ENCODE results near the gene RBM26.

The RBM26 gene, protein sequence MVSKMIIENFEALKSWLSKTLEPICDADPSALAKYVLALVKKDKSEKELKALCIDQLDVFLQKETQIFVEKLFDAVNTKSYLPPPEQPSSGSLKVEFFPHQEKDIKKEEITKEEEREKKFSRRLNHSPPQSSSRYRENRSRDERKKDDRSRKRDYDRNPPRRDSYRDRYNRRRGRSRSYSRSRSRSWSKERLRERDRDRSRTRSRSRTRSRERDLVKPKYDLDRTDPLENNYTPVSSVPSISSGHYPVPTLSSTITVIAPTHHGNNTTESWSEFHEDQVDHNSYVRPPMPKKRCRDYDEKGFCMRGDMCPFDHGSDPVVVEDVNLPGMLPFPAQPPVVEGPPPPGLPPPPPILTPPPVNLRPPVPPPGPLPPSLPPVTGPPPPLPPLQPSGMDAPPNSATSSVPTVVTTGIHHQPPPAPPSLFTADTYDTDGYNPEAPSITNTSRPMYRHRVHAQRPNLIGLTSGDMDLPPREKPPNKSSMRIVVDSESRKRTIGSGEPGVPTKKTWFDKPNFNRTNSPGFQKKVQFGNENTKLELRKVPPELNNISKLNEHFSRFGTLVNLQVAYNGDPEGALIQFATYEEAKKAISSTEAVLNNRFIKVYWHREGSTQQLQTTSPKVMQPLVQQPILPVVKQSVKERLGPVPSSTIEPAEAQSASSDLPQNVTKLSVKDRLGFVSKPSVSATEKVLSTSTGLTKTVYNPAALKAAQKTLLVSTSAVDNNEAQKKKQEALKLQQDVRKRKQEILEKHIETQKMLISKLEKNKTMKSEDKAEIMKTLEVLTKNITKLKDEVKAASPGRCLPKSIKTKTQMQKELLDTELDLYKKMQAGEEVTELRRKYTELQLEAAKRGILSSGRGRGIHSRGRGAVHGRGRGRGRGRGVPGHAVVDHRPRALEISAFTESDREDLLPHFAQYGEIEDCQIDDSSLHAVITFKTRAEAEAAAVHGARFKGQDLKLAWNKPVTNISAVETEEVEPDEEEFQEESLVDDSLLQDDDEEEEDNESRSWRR

DNA sequence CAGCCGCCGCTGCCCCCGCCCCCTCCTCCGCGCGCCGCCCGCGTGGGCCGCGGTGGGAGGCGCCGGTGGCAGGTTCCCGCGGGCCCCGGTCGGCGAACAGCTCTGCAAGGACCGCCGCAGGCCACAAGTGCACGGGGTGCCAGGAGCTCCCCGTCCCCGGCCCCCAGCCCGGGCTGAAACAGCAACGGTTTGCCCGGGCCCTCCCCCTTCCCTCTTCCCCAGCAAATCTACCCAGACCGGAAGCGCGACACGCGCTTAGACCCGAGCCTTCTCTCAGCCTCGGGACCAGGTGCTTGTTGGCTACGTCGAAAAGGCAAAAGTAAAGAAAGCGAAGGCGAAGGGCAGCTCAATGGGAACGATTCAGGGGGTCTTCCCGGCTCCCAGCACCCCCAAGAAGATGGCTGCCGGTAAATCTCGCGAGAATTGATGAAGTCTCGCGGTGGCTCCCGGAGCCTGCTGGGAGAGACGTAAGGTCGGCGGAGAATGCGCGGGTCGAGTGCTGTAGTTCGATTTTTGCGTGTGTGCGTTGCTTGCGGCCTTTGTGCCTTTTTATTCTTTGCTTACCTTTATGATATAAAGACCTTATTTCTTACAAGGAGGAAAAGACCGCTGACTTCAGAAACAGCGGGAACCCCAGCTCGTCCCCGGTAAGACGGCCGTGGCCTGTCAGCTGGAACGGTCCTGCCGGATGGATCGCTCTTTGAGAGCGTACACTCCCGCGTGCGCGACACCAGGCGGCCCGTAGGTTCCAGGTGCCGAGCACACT is at the start of gene RBM26:
Gene RBM26 (minus strand): TSS at position 425 of the 766 bp plus-strand sequence. CDS start 481 bp downstream, outside the sequence.
- DNase-seq, result peak; percentile 79 to 85 (median 84)

DNA sequence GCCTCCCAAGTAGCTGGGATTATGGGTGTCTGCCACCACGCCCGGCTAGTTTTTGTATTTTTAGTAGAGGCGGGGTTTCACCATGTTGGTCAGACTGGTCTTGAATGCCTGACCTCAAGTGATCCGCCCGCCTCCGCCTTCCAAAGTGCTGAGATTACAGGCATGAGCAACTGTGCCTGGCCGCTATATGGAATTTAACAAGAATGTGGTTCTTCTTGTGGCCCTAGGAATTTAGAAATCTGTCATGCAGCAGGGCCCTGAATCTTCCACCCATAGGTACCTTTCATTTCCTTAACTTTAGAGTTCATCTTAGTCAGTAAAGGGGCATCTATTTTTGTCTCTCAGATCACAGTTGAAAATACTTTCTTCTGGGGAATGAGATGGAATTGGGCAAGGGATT is 49.3 kb upstream of the RBM26 start:
- no peak for DNase-seq

DNA sequence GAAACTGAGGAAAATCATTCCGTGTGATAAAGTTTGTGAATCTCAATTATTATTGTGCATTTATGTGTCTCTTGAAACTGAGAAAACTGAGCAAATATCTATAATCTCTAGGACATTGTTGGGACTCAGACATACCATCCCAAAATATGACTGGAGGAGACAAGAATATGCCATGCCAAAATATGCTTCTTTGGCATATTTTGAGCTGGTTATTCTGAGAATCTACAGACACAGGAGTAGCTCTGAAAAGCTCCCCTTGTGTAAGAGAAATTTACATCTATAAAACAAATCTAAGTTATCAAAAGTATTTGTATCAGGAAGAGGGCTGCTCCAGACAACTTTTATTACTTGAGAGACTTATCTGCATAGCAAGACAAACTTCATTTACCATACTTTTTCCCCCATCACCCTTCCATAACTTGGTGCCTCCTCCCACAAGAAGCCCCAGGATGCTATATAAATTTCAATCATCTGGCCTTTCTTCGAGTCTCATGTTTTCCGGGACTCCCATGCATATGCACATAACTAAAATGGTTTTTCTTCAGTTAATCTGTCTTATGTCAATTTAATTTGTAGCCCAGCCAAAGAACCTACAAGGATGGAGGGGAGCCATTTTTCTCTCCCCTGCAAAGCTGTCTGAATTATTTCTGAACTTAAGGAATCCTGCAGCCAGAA is 46.3 kb upstream of the RBM26 start:
- DNase-seq, result no peak

DNA sequence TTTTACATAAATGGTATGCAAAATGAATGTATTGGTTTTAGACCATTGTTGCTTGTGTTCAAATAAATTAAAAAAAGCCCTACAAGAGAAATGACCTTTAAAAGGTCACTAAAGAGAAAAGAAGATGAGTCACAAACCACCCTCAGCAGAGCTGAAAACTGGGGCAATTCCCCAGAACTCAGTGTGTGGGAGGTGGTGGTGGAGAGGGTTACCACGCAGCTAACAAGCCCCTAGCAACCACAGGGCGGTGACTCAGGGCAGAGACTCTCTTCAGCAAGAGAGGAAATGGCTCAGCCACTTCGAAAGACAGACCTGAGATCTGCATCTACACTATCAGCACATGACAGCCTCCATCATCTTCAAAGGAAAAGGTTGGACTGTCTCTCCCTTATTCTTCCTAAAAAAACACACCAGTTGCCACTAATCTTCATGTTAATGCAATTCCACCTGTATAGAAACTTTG is 45.5 kb upstream of the RBM26 start:
- DNase-seq, result peak; percentile 59 to 71 (median 64)

DNA sequence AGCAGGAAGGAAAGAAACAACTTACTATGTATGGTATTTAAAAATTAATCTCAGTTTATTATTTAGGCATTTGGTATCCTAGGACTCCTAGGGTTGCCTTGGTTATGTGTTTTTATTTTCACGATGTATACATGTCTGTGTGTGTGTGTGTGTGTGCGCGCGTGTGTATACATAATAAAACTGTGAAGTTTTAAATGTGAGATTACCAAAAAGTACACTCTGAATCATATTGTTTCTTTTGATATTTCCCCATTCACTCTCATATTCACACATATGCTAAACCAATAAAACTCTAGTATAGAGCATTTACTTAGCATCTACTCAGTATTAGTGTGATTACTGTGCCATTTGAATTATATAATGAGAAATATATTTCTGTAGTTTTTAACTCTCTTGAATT is 44.1 kb upstream of the RBM26 start:
- peak in 1 of 4 experiments; percentile 7 for DNase-seq

DNA sequence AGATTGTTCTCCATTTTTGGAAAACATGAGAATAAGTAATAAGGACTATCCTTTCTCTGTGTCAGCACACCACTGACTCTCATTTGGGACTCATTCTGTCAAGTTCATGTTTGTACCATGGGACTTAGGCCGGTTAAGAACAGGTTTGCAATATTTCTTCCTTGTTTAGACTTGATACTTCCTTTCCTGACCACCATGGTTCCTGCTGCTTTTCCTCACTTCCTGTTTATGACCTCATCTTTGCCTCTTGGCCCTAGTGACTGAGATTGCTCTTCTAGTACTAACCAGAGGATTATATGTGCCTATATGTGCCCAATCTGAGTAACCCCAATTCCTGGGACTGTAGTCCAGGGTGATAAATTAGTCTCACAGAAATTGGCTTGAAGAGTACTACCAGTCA is 42.4 kb upstream of the RBM26 start:
- DNase-seq, result no peak

DNA sequence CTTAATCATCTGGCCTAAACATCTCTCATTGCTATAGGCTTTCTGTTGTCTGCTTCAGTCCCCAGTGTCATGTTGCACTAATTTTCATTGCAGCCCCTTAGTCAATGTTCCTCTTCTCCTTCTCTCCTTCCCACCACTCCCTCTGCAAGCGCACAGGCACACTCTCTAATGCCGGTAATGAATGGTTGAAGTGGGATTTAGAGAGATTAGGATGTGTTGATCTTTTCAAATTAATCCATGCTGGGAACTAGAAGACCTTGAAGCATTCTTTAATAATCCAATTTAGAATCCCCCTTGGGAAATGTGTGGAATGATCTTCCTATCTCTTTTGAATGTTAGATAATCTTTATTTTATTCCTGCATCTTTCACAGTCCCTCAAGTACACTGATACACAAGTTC is 41.7 kb upstream of the RBM26 start:
- DNase-seq, result no peak

DNA sequence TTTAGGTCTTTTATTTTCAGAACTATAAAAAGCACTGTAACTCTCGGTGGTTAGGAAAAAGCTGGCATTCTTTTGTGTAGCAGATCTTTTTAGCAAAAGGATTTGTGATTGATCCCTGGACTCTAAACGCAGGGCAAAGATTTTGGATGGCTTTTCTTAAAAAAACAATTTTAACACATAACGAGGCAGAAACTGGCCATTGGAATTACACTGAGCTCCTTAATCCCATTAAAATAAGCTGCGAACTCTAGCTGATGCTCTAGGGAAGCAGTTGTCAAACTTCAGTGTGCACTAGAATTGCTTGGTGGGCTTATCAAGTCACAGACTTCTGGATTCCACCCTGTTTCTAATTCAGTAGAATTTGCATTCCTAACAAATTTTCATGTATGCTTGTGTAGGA is 41.1 kb upstream of the RBM26 start:
- DNase-seq, result no peak

DNA sequence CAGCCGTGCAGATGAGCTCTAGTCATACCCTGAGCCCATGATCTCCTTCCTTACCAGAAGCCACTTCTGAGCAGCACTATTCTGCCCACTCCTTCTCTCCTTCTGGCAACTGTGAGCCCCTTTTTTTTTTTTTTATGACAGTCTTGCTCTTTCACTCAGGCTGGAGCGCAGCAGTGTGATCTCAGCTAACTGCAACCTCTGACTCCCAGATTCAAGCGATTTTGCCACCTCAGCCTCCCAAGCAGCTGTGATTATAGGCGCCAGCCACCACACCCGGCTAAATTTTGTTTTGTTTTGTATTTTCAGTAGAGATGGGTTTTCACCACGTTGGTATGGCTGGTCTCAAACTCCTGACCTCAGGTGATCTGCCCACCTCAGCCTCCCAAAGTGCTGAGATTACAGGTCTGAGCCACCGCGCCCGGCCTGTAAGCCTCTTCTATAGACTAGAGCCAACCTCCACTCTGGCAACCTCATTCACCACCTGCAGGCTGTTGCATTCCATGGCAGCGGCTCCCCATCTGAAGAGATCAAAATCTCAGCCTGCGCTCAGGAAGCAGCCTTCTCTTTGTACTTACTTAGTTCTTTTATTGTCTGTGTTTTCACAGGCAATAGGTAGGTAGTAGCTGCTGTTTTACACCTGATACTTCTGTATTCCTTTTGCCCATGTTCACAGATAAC is 40.1 kb upstream of the RBM26 start:
- no peak for DNase-seq

DNA sequence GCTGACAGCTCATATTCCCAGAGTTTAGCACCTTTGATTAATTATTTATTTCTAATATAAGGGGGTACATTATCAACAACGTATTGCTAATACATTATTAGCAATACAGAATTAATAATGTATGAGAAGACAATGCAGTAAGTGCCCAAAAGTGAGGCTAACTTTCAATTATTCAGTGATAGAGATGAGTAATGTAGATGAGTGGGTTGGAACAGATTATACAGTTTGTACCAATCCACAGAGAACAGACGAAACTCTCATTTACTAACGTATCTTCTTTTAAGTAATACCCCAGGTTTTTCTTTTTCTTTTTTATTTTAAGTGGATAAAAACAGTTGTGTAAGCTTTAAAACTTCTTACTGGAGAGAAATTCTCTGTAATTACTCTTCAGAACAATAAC is 36.7 kb upstream of the RBM26 start:
- DNase-seq, result no peak

DNA sequence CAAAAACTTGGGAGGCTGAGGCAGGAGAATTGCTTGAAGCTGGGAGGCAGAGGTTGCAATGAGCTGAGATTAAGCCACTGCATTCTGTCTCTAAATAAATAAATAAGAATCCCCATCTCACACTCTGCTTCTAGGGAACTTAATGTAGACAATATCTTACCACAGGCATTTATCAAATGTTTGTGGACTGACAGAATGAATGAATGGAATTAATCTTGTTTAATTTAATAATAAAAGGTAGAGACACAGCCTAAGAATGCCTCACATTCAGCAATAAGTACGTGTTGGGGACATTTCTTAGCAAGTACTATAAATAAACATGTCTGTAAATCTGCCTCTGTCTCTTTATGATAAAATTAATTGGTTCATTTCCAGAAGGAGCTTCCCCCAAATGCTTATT is 36.2 kb upstream of the RBM26 start:
- no peak for DNase-seq

DNA sequence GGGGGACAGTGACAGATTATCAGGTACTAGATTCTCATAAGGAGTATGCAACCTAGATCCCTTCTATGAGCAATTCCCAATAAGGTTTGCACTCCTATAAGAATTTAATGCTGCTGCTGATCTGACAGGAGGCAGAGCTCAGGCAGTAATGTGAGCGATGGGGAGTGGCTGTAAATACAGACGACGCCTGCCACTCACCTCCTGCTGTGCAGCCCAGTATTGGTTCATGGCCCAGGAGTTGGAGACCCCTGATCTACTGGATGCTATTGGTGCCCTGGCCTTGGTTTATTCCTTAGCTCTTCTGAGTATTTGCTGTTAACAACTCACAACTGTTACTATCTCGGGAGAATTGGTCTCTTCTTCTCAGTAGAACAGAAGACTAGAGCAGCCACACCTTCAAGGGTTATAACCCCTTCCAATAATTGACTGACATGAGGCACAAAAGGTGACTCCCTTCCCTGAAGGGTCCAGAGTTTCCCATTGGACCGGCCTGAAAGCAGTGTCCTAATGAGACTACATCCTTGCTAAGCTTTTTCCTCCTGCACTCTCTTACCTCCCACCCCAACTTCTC is 35.0 kb upstream of the RBM26 start:
- no peak for DNase-seq

DNA sequence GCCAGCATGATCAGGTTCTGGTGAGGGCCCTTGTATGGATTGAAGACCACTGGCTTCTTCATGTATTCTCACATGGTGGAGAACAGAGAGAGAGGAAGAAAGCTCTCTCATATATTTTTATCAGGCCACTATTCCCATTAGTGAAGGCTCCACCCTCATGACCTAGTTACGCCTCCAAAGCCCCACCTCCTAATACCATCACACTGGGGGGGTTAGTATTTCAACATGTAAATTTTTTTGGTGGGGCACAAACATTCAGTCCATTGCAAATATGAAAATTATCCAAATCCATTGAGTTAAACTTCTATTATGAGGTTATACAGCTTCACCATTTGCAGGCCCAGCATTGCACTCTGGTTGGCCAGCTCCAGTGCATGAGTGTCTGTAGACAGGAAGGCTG is 33.2 kb upstream of the RBM26 start:
- DNase-seq, result no peak

DNA sequence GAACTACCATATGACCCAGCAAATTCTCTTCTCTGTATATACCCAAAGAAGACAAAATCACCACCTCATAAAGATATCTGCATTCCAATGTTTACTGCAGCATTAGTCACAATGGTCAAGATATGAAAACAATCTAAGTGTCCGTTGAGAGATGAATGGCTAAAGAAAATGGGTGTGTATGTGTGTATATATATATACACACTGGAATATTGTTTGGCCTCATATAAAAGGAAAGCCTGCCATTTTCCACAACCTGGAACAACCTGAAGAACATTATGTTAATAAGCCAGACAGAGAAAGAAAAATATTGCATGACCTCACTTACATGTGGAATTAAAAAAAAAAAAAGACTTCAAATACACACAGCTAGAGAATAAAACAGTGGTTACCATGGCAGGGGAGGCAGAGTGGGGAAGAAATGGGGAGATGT is 29.5 kb upstream of the RBM26 start:
- no peak for DNase-seq

DNA sequence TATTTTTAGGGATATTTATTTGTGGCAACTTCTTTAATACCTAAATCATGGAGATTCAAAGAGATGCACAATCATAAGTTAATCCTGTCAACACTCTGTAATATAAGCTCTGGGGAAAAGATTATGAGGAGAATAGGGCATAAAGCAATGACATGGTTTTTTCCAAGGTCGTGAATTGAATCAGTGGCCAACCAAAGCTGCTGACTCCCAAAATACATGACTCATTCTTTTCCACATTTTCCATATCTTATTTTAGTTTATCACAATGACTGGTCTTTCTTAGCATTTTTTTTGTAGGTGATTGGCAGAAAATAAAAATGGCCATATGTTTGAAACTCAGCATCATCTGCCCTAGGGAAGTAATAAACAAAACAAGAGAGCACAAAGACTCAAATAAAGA is 28.5 kb upstream of the RBM26 start:
- DNase-seq, result no peak

DNA sequence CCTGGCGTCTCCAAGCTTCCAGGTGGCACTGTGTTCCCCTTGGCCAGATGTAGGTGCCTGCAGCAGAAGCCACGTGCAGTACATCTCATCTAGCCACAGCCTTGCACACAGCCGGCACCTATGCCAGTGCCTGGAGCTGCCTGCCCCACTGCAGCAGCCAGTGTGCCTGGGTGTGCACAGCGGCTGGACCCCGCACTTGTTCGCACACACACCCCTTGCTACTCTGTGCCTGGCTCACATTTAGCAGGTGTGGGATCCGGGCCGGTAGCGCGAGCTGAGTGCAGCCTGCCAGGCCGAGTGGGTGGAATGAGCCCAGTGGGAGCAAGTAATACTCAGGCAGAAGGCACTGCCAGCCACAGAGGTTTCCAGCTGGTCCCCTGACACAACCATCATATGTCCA is 26.9 kb upstream of the RBM26 start:
- no peak for DNase-seq

DNA sequence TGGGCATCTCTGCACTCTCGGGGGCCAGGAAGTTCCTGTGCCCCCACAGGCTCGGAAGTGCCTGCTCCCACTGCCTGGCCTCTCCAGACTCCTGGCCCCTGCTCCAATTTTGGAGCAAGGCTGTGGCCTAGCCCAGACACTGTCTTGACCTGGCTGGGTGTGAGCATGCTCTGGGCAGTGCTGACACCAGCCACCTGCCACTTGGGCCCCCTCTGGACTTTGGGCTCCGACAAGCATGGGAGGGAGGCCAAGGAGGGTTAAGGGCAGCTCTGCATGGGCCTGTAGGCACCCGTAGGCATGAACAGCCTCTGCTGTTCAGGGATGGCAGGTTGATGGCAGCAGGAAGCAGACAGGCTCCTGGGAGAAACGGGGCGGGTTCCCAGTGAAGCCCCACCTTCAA is 26.0 kb upstream of the RBM26 start:
- no peak for DNase-seq

DNA sequence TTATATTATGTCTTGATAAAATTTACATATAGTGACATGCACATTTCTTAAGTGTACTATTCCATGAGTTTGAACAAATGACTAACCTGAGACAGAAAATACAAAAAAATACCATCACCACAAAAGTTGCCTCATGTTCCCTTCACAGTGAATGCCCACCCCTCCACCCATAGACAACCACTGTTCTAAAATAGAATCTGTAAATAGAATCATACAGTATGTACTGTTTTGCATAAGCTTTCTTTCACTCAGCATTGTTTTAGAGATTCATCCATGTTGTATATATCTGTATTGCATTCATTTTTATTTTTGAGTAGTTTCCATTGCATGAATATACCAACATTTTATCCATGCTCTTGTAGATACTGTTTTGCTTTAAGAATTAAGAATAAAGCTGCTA is 23.3 kb upstream of the RBM26 start:
- DNase-seq, result no peak

DNA sequence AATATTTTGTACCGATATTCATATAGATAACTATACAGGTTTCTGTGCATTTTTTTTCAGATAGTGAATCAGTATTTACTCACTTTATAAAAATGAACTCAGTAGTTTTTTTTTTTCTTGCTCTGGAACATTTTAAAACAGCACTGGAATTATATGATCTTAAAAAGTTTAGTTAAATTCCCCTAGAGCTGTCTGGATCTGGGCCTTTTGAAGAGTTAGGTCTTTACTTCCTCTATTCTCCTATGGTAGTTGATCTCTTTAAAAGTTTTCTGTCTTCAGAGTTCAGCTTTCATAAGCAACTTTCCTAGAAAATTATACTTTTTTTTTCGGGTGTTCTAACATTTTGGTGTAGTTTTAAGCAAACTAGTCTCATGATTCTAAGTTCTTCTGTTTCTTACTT is 21.8 kb upstream of the RBM26 start:
- no peak for DNase-seq

DNA sequence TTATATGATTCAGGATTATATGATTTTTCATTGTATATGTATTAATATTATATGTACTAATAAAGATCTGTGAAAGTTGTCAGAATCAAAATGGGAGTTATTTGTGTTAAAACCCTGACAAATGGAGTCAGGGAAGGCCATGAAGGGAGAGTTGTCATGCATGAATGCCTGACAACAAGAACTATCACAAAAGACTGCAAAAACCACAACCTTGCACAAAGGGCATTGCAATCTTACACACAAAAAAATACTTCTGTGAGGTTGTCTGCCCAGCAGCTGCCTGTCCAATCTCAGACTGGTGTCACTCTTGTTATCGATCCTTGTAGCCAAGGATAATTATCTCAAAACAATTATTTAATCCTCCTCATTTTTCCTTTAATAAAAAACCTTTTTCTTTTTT is 21.2 kb upstream of the RBM26 start:
- DNase-seq, result no peak

All from activated CD4-positive, CD25-positive, alpha-beta regulatory T cell (primary cell).